NCI-H2107 treated with DMSO at 0.1 percent for 48 hours (cell line): Measurements from ENCODE around the gene THBS2.
"Not testable (repeated sequence)": the region's sequence is repeated elsewhere in the genome, so short reads cannot be mapped to it uniquely, and the experiment has no call there.

Source experiments
- DNase-seq: peaks from one replicate; lab custom pipeline; 2025; ENCODE audit not compliant: unreplicated experiment; lab: John Stamatoyannopoulos, UW

THBS2 gene

GRCh38 chr6:169185692-169186485 is 67.8 kb downstream of the THBS2 start:
- DNase-seq = no peak

- no peak for DNase-seq
Measured at GRCh38 chr6:169185011-169185521, 68.6 kb downstream of the THBS2 start.

GRCh38 chr6:169184419-169184818 is 69.2 kb downstream of the THBS2 start:
- no peak for DNase-seq

GRCh38 chr6:169183233-169183632 is 70.4 kb downstream of the THBS2 start:
- no peak for DNase-seq

- DNase-seq = not testable (repeated sequence)
Measured at GRCh38 chr6:169179831-169180230, 73.8 kb downstream of the THBS2 start.

GRCh38 chr6:169177516-169178166 is 76.0 kb downstream of the THBS2 start:
- DNase-seq = no peak

GRCh38 chr6:169176361-169176991 is 77.2 kb downstream of the THBS2 start:
- DNase-seq = no peak

GRCh38 chr6:169175360-169175887 is 78.2 kb downstream of the THBS2 start:
- no peak for DNase-seq

- no peak for DNase-seq
Measured at GRCh38 chr6:169174516-169175359, 78.9 kb downstream of the THBS2 start.

- DNase-seq = no peak
Measured at GRCh38 chr6:169173532-169174268, 79.9 kb downstream of the THBS2 start.

GRCh38 chr6:169172946-169173345 is 80.7 kb downstream of the THBS2 start:
- DNase-seq = no peak

GRCh38 chr6:169172456-169172855 is 81.2 kb downstream of the THBS2 start:
- no peak for DNase-seq

GRCh38 chr6:169171951-169172350 is 81.7 kb downstream of the THBS2 start:
- no peak for DNase-seq

GRCh38 chr6:169171016-169171415 is 82.6 kb downstream of the THBS2 start:
- no peak for DNase-seq

GRCh38 chr6:169170583-169170955 is 83.1 kb downstream of the THBS2 start:
- DNase-seq = no peak

- no peak for DNase-seq
Measured at GRCh38 chr6:169169941-169170582, 83.6 kb downstream of the THBS2 start.

- no peak for DNase-seq
Measured at GRCh38 chr6:169169375-169169774, 84.3 kb downstream of the THBS2 start.

- no peak for DNase-seq
Measured at GRCh38 chr6:169168706-169169105, 84.9 kb downstream of the THBS2 start.

- no peak for DNase-seq
Measured at GRCh38 chr6:169168302-169168630, 85.4 kb downstream of the THBS2 start.
